Loucy (cell line): Measurements from ENCODE around the gene RSPH10B.

Experiments
- CTCF ChIP-seq: fragments of 200-600 bp; sonication (generic); conservative IDR thresholded peaks from 2 replicates; pipeline ENCODE4 v1.5.1; 2014; ENCODE audit warnings: mild to moderate bottlenecking, antibody characterized with exemption, low read length
- EZH2phosphoT487 ChIP-seq: fragments of 200-600 bp; IDR thresholded peaks from 2 replicates; pipeline ENCODE4 v1.6.1; 2018; ENCODE audit warnings: antibody characterized with exemption, mild to moderate bottlenecking, moderate library complexity, borderline replicate concordance

DNA sequence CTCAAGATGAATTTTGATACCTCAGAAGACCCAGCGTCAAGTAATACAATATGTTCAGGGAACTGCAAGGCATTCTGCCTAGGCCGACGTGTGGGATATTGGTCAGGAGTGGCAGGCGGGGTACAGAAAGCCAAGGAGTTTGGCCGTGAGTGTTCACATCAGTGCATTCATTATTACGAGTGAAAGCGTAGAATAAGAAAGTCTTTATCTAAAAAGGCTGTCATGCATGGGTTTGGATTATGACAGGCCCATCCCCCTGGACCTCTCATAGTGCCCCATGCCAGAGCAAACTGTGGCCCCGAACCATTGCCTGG, 46.1 kb upstream of the RSPH10B start:
- no peak for TF ChIP-seq CTCF
- no peak for TF ChIP-seq EZH2phosphoT487
